Measurements from ENCODE around the gene PPOX. TPM values are rescaled to one million over a fixed set of nuclear protein-coding genes. Genes with fewer than 3 reads are reported as not detected.

The PPOX gene
- total RNA-seq, 1 donor from 2014 or later = 48.3 TPM

- Mint-ChIP-seq H3K27ac (ENCODE audit: unreplicated experiment) (peak overlapping the region; percentile 90), H3K27me3 (ENCODE audit: low read depth) (no peaks in the 10 kb centered on the region), H3K36me3 (ENCODE audit: low read depth) (peaks cover 5% of the 10 kb centered on the region), H3K9me3 (no peaks in the 10 kb centered on the region), H3K4me1 (peaks cover 36% of the 10 kb centered on the region), H3K4me3 (peak overlapping the region; percentile 91)
- TF ChIP-seq CTCF (conservative IDR thresholded peaks at IDR 0.05) = peak; percentile 12
- peak; percentile 16 for DNase-seq (ENCODE audit: low read depth, low spot score)
Measured at GRCh38 chr1:161166669-161167548, 683 bp downstream of the PPOX start.

- Mint-ChIP-seq H3K4me3 (peak overlapping the region; percentile 91), H3K4me1 (peaks cover 29% of the 10 kb centered on the region), H3K36me3 (ENCODE audit: low read depth) (peaks cover 3% of the 10 kb centered on the region), H3K27me3 (ENCODE audit: low read depth) (no peaks in the 10 kb centered on the region), H3K9me3 (no peaks in the 10 kb centered on the region), H3K27ac (ENCODE audit: unreplicated experiment) (no peak overlapping the region)
- no peak for TF ChIP-seq CTCF (conservative IDR thresholded peaks at IDR 0.05)
- no peak for DNase-seq (ENCODE audit: low read depth, low spot score)
Measured at GRCh38 chr1:161168906-161169305, 2.7 kb downstream of the PPOX start.

- H3K27ac Mint-ChIP-seq (ENCODE audit: unreplicated experiment) = no peak overlapping the region
- TF ChIP-seq CTCF (conservative IDR thresholded peaks at IDR 0.05) = no peak
- peaks cover 3% of the 10 kb centered on the region for H3K36me3 Mint-ChIP-seq (ENCODE audit: low read depth)
- H3K4me3 Mint-ChIP-seq = peak overlapping the region; percentile 76
- H3K27me3 Mint-ChIP-seq (ENCODE audit: low read depth) = no peaks in the 10 kb centered on the region
- no peak for DNase-seq (ENCODE audit: low read depth, low spot score)
- no peaks in the 10 kb centered on the region for H3K9me3 Mint-ChIP-seq
- H3K4me1 Mint-ChIP-seq = peaks cover 25% of the 10 kb centered on the region
Measured at GRCh38 chr1:161171191-161171590, 5.0 kb downstream of the PPOX start.

- Mint-ChIP-seq H3K4me3 (peak overlapping the region; percentile 76), H3K27me3 (ENCODE audit: low read depth) (no peaks in the 10 kb centered on the region), H3K36me3 (ENCODE audit: low read depth) (peaks cover 3% of the 10 kb centered on the region), H3K27ac (ENCODE audit: unreplicated experiment) (peak overlapping the region; percentile 67), H3K4me1 (peaks cover 25% of the 10 kb centered on the region), H3K9me3 (no peaks in the 10 kb centered on the region)
- DNase-seq (ENCODE audit: low read depth, low spot score) = no peak
- no peak for TF ChIP-seq CTCF (conservative IDR thresholded peaks at IDR 0.05)
Measured at GRCh38 chr1:161171696-161172095, 5.5 kb downstream of the PPOX start.

GRCh38 chr1:161172349-161172748 lies 6.1 kb downstream of the PPOX start:
- peak overlapping the region; percentile 72 for H3K4me3 Mint-ChIP-seq
- peak overlapping the region; percentile 12 for H3K27ac Mint-ChIP-seq (ENCODE audit: unreplicated experiment)
- no peak for DNase-seq (ENCODE audit: low read depth, low spot score)
- TF ChIP-seq CTCF (conservative IDR thresholded peaks at IDR 0.05) = no peak
- peaks cover 3% of the 10 kb centered on the region for H3K36me3 Mint-ChIP-seq (ENCODE audit: low read depth)
- peaks cover 24% of the 10 kb centered on the region for H3K4me1 Mint-ChIP-seq
- no peaks in the 10 kb centered on the region for H3K27me3 Mint-ChIP-seq (ENCODE audit: low read depth)
- H3K9me3 Mint-ChIP-seq = no peaks in the 10 kb centered on the region
